Measurements from ENCODE around the gene OR8K5. TPM values are rescaled to one million over a fixed set of nuclear protein-coding genes. Genes with fewer than 3 reads are reported as not detected.

OR8K5 gene
- total and polyA plus RNA-seq, 2 of the 13 experiments (the other 11 are each of a cell fraction or from before 2014, with no cell fraction given): not detected

GRCh38 chr11:56188602-56189001 lies 28.5 kb upstream of the OR8K5 start:
- in situ Hi-C loops (cut with HindIII; ENCODE audit: extremely low pct_ligation_motif_present, low pct_unique_long_range_greater_than_20kb) (no loop called here), intact Hi-C loops (cut with micrococcal nuclease; ENCODE audit: unreplicated experiment) (no loop called here)
- ATAC-seq (no peak), DNase-seq (ENCODE audit: low spot score) (no peak), FAIRE-seq (no peak)
- Histone ChIP-seq H3K79me2 (ENCODE audit: insufficient read depth, low read length) (no peaks in the 10 kb centered on the region), H4K20me1 (ENCODE audit: insufficient read depth, low read length) (no peaks in the 10 kb centered on the region), H3K36me3 (replicated peaks in 1 of 2; ENCODE audit: control insufficient read depth in 1 of 2, insufficient read depth in 2 of 2, low read length in 2 of 2) (no peaks in the 10 kb centered on the region), H3K4me2 (ENCODE audit: low read depth, low read length) (no peak overlapping the region), H3K27ac (ENCODE audit: extremely low read length, insufficient read depth, low read length) (no peak overlapping the region), H2AFZ (ENCODE audit: low read length) (no peak overlapping the region), H3K4me3 (replicated peaks in 1 of 3; ENCODE audit: insufficient read depth in 1 of 3, low read depth in 2 of 3, low read length in 3 of 3) (no peak overlapping the region), H3K9me3 (ENCODE audit: low read length) (peaks cover 58% of the 10 kb centered on the region), H3K4me1 (ENCODE audit: insufficient read depth, low read length) (no peaks in the 10 kb centered on the region), H3K27me3 (ENCODE audit: control insufficient read depth in 1 of 2, insufficient read depth in 2 of 2, low read length in 2 of 2) (no peaks in the 10 kb centered on the region), H3K9ac (ENCODE audit: insufficient read depth, low read depth, low read length) (no peak overlapping the region)
- TF ChIP-seq ZNF276 (CRISPR knock-in tag; IDR thresholded peaks at IDR 0.05; ENCODE audit: low read depth) (no peak), MAFK (conservative IDR thresholded peaks at IDR 0.05 in 1 of 2, IDR thresholded peaks at IDR 0.05 in 1 of 2; ENCODE audit: low read length in 2 of 2) (peak; percentile 70 to 85), MAFF (IDR thresholded peaks at IDR 0.05; ENCODE audit: low read depth, low read length) (peak; percentile 82)
- ChIA-PET POLR2A (no interaction called here), CTCF (ENCODE audit: low intra/inter-chr PET ratio, low total read pairs) (no interaction called here)
- WGBS (ENCODE audit: low lambda C conversion rate): 31% methylated on average over 3 of the region's 3 CpGs
- no TSS peak for BruUV-seq (replicated peaks)

GRCh38 chr11:56183459-56183858 lies 23.3 kb upstream of the OR8K5 start:
- no peak overlapping the region for H3K4me3 ChIP-seq (replicated peaks in 1 of 3; ENCODE audit: insufficient read depth in 1 of 3, low read depth in 2 of 3, low read length in 3 of 3)
- no peaks in the 10 kb centered on the region for H3K4me1 ChIP-seq (ENCODE audit: insufficient read depth, low read length)
- FAIRE-seq (no peak), DNase-seq (ENCODE audit: low spot score) (no peak), ATAC-seq (no peak)
- no peaks in the 10 kb centered on the region for H3K79me2 ChIP-seq (ENCODE audit: insufficient read depth, low read length)
- POLR2A ChIA-PET: no interaction called here
- BruUV-seq (replicated peaks): no TSS peak
- H3K9ac ChIP-seq (ENCODE audit: insufficient read depth, low read depth, low read length): no peak overlapping the region
- no peaks in the 10 kb centered on the region for H3K27me3 ChIP-seq (ENCODE audit: control insufficient read depth in 1 of 2, insufficient read depth in 2 of 2, low read length in 2 of 2)
- no peaks in the 10 kb centered on the region for H4K20me1 ChIP-seq (ENCODE audit: insufficient read depth, low read length)
- H2AFZ ChIP-seq (ENCODE audit: low read length): no peak overlapping the region
- no peak overlapping the region for H3K27ac ChIP-seq (ENCODE audit: extremely low read length, insufficient read depth, low read length)
- in situ Hi-C loops (cut with HindIII; ENCODE audit: extremely low pct_ligation_motif_present, low pct_unique_long_range_greater_than_20kb) (no loop called here), intact Hi-C loops (cut with micrococcal nuclease; ENCODE audit: unreplicated experiment) (no loop called here)
- CTCF ChIA-PET (ENCODE audit: low intra/inter-chr PET ratio, low total read pairs): no interaction called here
- H3K4me2 ChIP-seq (ENCODE audit: low read depth, low read length): no peak overlapping the region
- no peaks in the 10 kb centered on the region for H3K36me3 ChIP-seq (replicated peaks in 1 of 2; ENCODE audit: control insufficient read depth in 1 of 2, insufficient read depth in 2 of 2, low read length in 2 of 2)
- no peak for TF ChIP-seq CAMTA2 (CRISPR knock-in tag; IDR thresholded peaks at IDR 0.05; ENCODE audit: borderline replicate concordance)
- no peak for TF ChIP-seq NRL (CRISPR knock-in tag; IDR thresholded peaks at IDR 0.05; ENCODE audit: borderline replicate concordance)
- TF ChIP-seq SP2 (CRISPR knock-in tag; IDR thresholded peaks at IDR 0.05): no peak
- no peak for TF ChIP-seq GABPB1 (CRISPR knock-in tag; IDR thresholded peaks at IDR 0.05)
- H3K9me3 ChIP-seq (ENCODE audit: low read length): peaks cover 59% of the 10 kb centered on the region
